GM12878 (cell line): ENCODE results near the gene PIGBOS1. TPM values are rescaled to one million over a fixed set of nuclear protein-coding genes. Genes with fewer than 3 reads are reported as not detected.

Source experiments
- HDAC6 ChIP-seq: fragments of 200-600 bp; sonication (generic); IDR thresholded peaks from one replicate; pipeline ENCODE4 v1.8.0; 2017; ENCODE audit warnings: antibody characterized with exemption; ENCODE audit not compliant: unreplicated experiment
- SMAD5 ChIP-seq: IDR thresholded peaks from 2 replicates; pipeline ENCODE4 v1.6.1; 2016; ENCODE audit warnings: antibody characterized with exemption, low read depth
- SPI1 ChIP-seq: IDR thresholded peaks from 2 replicates; pipeline ENCODE4 v1.6.1; 2011; ENCODE audit warnings: low read depth, mild to moderate bottlenecking, low read length, moderate library complexity, borderline replicate concordance; ENCODE audit not compliant: insufficient read depth
- SRF ChIP-seq, 2 experiments: IDR thresholded peaks; 2 replicates each; pipeline ENCODE4 v1.6.1; 2011; ENCODE audit warnings: low read depth in 2 of 2, low read length in 2 of 2, mild to moderate bottlenecking in 1 of 2, moderate library complexity in 1 of 2
- TAF1 ChIP-seq: IDR thresholded peaks from 2 replicates; pipeline ENCODE4 v1.6.1; 2011; ENCODE audit warnings: mild to moderate bottlenecking, low read depth, low read length, borderline replicate concordance
- ZBED1 ChIP-seq: IDR thresholded peaks from 2 replicates; pipeline ENCODE4 v1.6.1; 2016; ENCODE audit warnings: borderline replicate concordance
- ZNF217 ChIP-seq: fragments of 450-650 bp; IDR thresholded peaks from 2 replicates; pipeline ENCODE4 v1.6.1; 2017; ENCODE audit warnings: antibody characterized with exemption, mild to moderate bottlenecking
- polyA plus RNA-seq, 11 experiments: library from polyadenylated mRNA; depleted of rRNA in 4 of 11; unstranded in 6 of 11; stranded (reverse) in 5 of 11; fragments of >200 nt; fragmentation: Nextera tagmentation in 4 of 11; fragmentation: Illumina TruSeq in 1 of 11; extraction: Ambion mirVana in 4 of 11; extraction: Trizol in 1 of 11; gene quantifications; 1 replicate in 1 of 11; 2 replicates in 10 of 11; pipeline versions ENCODE4 v1.2.1 to v1.2.3, GENCODE V29; 2011 to 2016; ENCODE audit warnings: inconsistent platforms in 2 of 11, missing spikeins in 2 of 11, low read depth in 1 of 11
- total RNA-seq, 4 experiments: library from RNA; depleted of rRNA in 3 of 4; stranded (reverse); fragments of >200 nt in 3 of 4; fragmentation: Illumina TruSeq in 1 of 4; extraction: Trizol in 1 of 4; gene quantifications; 2 replicates each; pipeline versions ENCODE4 v1.2.1 to v1.2.3, GENCODE V29; 2013 to 2021
- TF ChIP-seq, protein P1 (sequence below): fragments of 450-650 bp; formaldehyde crosslinking; IDR thresholded peaks from 2 replicates; pipeline ENCODE4 v1.4.0; 2022; ENCODE audit warnings: mild to moderate bottlenecking, moderate library complexity
- TF ChIP-seq, protein P2 (sequence below): IDR thresholded peaks from 2 replicates; pipeline ENCODE4 v1.6.1; 2012; ENCODE audit warnings: improper control_type of control experiment, low read depth, low read length; ENCODE audit not compliant: insufficient replicate concordance
- TF ChIP-seq, protein P3 (sequence below): fragments of 450-650 bp; IDR thresholded peaks from 2 replicates; pipeline ENCODE4 v1.6.1; 2017; ENCODE audit warnings: antibody characterized with exemption, mild to moderate bottlenecking, moderate library complexity
- TF ChIP-seq, protein P4 (sequence below): fragments of 450-650 bp; formaldehyde crosslinking; IDR thresholded peaks from 2 replicates; pipeline ENCODE4 v1.5.0; 2022; ENCODE audit warnings: mild to moderate bottlenecking, missing genetic modification characterization

PIGBOS1 gene
- total and polyA plus RNA-seq, 10 of the 15 experiments (the other 5 are each of a cell fraction or from before 2014, with no cell fraction given): 7.1 to 24.7 (median 10.2) TPM

DNA sequence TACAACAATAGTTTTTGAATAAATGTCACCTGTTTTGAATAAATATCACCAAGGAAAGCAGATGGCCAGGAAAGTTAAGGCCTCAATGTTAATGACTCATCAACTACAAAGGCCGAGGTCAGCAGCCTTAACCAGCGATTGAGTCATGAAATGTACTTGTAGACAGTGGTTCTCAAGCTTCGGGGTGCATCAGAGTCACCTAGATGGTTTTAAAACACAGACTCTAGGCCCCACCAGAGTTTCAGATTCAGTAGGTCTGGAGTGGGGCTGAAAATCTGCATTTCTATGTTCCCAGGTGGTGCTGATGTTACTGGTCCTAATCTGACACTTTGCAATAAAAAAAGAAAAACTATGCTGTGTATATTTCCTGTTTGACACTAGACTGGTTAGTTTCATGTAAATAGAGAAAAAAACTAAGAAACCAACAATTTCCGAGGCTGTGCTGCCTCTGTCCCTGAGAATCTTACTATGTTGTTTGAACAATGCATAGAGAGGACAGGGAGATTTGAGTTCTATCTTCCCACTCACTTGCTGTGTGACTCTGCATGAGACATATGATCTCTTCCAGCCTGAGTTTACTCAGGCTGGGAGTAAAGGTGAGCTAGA is 39.1 kb downstream of the PIGBOS1 start (continued):
- TF ChIP-seq, protein P1, sequence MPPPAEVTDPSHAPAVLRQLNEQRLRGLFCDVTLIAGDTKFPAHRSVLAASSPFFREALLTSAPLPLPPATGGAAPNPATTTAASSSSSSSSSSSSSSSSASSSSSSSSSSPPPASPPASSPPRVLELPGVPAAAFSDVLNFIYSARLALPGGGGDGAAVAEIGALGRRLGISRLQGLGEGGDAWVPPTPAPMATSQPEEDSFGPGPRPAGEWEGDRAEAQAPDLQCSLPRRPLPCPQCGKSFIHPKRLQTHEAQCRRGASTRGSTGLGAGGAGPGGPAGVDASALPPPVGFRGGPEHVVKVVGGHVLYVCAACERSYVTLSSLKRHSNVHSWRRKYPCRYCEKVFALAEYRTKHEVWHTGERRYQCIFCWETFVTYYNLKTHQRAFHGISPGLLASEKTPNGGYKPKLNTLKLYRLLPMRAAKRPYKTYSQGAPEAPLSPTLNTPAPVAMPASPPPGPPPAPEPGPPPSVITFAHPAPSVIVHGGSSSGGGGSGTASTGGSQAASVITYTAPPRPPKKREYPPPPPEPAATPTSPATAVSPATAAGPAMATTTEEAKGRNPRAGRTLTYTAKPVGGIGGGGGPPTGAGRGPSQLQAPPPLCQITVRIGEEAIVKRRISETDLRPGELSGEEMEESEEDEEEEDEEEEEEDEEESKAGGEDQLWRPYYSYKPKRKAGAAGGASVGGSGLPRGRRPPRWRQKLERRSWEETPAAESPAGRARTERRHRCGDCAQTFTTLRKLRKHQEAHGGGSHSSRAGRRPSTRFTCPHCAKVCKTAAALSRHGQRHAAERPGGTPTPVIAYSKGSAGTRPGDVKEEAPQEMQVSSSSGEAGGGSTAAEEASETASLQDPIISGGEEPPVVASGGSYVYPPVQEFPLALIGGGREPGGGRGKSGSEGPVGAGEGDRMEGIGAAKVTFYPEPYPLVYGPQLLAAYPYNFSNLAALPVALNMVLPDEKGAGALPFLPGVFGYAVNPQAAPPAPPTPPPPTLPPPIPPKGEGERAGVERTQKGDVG (CRISPR knock-in tag): no peak
- TF ChIP-seq ZBED1: peak; percentile 86; the same call in 1 of the 2 replicates
- TF ChIP-seq SPI1: no peak
- TF ChIP-seq, protein P2, sequence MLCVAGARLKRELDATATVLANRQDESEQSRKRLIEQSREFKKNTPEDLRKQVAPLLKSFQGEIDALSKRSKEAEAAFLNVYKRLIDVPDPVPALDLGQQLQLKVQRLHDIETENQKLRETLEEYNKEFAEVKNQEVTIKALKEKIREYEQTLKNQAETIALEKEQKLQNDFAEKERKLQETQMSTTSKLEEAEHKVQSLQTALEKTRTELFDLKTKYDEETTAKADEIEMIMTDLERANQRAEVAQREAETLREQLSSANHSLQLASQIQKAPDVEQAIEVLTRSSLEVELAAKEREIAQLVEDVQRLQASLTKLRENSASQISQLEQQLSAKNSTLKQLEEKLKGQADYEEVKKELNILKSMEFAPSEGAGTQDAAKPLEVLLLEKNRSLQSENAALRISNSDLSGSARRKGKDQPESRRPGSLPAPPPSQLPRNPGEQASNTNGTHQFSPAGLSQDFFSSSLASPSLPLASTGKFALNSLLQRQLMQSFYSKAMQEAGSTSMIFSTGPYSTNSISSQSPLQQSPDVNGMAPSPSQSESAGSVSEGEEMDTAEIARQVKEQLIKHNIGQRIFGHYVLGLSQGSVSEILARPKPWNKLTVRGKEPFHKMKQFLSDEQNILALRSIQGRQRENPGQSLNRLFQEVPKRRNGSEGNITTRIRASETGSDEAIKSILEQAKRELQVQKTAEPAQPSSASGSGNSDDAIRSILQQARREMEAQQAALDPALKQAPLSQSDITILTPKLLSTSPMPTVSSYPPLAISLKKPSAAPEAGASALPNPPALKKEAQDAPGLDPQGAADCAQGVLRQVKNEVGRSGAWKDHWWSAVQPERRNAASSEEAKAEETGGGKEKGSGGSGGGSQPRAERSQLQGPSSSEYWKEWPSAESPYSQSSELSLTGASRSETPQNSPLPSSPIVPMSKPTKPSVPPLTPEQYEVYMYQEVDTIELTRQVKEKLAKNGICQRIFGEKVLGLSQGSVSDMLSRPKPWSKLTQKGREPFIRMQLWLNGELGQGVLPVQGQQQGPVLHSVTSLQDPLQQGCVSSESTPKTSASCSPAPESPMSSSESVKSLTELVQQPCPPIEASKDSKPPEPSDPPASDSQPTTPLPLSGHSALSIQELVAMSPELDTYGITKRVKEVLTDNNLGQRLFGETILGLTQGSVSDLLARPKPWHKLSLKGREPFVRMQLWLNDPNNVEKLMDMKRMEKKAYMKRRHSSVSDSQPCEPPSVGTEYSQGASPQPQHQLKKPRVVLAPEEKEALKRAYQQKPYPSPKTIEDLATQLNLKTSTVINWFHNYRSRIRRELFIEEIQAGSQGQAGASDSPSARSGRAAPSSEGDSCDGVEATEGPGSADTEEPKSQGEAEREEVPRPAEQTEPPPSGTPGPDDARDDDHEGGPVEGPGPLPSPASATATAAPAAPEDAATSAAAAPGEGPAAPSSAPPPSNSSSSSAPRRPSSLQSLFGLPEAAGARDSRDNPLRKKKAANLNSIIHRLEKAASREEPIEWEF: peak; percentile 90
- 0 out of 2 replicates have a peak, but pooled peaks have one; percentile 3 for TF ChIP-seq ZNF217
- TF ChIP-seq, protein P3, sequence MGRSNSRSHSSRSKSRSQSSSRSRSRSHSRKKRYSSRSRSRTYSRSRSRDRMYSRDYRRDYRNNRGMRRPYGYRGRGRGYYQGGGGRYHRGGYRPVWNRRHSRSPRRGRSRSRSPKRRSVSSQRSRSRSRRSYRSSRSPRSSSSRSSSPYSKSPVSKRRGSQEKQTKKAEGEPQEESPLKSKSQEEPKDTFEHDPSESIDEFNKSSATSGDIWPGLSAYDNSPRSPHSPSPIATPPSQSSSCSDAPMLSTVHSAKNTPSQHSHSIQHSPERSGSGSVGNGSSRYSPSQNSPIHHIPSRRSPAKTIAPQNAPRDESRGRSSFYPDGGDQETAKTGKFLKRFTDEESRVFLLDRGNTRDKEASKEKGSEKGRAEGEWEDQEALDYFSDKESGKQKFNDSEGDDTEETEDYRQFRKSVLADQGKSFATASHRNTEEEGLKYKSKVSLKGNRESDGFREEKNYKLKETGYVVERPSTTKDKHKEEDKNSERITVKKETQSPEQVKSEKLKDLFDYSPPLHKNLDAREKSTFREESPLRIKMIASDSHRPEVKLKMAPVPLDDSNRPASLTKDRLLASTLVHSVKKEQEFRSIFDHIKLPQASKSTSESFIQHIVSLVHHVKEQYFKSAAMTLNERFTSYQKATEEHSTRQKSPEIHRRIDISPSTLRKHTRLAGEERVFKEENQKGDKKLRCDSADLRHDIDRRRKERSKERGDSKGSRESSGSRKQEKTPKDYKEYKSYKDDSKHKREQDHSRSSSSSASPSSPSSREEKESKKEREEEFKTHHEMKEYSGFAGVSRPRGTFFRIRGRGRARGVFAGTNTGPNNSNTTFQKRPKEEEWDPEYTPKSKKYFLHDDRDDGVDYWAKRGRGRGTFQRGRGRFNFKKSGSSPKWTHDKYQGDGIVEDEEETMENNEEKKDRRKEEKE: no peak
- TF ChIP-seq TAF1: no peak
- no peak for TF ChIP-seq HDAC6
- 0 out of 2 replicates have a peak, but pooled peaks have one; percentile 57 for TF ChIP-seq SMAD5
- TF ChIP-seq, protein P4, sequence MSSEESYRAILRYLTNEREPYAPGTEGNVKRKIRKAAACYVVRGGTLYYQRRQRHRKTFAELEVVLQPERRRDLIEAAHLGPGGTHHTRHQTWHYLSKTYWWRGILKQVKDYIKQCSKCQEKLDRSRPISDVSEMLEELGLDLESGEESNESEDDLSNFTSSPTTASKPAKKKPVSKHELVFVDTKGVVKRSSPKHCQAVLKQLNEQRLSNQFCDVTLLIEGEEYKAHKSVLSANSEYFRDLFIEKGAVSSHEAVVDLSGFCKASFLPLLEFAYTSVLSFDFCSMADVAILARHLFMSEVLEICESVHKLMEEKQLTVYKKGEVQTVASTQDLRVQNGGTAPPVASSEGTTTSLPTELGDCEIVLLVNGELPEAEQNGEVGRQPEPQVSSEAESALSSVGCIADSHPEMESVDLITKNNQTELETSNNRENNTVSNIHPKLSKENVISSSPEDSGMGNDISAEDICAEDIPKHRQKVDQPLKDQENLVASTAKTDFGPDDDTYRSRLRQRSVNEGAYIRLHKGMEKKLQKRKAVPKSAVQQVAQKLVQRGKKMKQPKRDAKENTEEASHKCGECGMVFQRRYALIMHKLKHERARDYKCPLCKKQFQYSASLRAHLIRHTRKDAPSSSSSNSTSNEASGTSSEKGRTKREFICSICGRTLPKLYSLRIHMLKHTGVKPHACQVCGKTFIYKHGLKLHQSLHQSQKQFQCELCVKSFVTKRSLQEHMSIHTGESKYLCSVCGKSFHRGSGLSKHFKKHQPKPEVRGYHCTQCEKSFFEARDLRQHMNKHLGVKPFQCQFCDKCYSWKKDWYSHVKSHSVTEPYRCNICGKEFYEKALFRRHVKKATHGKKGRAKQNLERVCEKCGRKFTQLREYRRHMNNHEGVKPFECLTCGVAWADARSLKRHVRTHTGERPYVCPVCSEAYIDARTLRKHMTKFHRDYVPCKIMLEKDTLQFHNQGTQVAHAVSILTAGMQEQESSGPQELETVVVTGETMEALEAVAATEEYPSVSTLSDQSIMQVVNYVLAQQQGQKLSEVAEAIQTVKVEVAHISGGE (CRISPR knock-in tag): no peak
- TF ChIP-seq SRF (IDR thresholded peaks at IDR 0.05; ENCODE audit: low read depth in 2 of 2, low read length in 2 of 2): no peak
